Thyroid gland (tissue), 4 donors: Measurements from ENCODE around the gene RABEP2. TPM values are rescaled to one million over a fixed set of nuclear protein-coding genes. Genes with fewer than 3 reads are reported as not detected.

Source experiments
- DNase-seq, 2 donors: peaks; one replicate each; pipeline ENCODE4 v3.0.0-alpha.2; 2019
- H3K27ac ChIP-seq, 3 donors: fragments of 200-600 bp; sonication (generic); 1 replicate in 2 of 3; 2 replicates in 1 of 3; pipeline ENCODE4 v1.5.1; 2016 to 2019; ENCODE audit warnings: mild to moderate bottlenecking in 1 of 3, moderate library complexity in 1 of 3
- H3K27me3 ChIP-seq: fragments of 200-600 bp; sonication (generic); one replicate; pipeline ENCODE4 v1.5.1; 2019
- H3K36me3 ChIP-seq, 2 donors: fragments of 200-600 bp; sonication (generic); one replicate each; pipeline ENCODE4 v1.5.1; 2016 to 2019
- H3K4me1 ChIP-seq, 2 donors: fragments of 200-600 bp; sonication (generic); one replicate each; pipeline ENCODE4 v1.5.1; 2017 to 2019
- H3K4me3 ChIP-seq, 3 donors: fragments of 200-600 bp; sonication (generic); replicated peaks in 1 of 3; 1 replicate in 2 of 3; 2 replicates in 1 of 3; pipeline ENCODE4 v1.5.1; 2016; ENCODE audit warnings: mild to moderate bottlenecking in 1 of 3
- H3K9me3 ChIP-seq: fragments of 200-600 bp; sonication (generic); one replicate; pipeline ENCODE4 v1.5.1; 2017
- CTCF ChIP-seq, 6 experiments: fragments of 200-600 bp in 3 of 6; fragments of 450-650 bp in 3 of 6; sonication (generic) in 3 of 6; IDR thresholded peaks; one replicate each; pipeline ENCODE4 v1.5.1; 2016 to 2019; ENCODE audit warnings: antibody characterized with exemption in 6 of 6, mild to moderate bottlenecking in 2 of 6, inconsistent platforms in 1 of 6, moderate library complexity in 1 of 6
- POLR2A ChIP-seq, 2 donors: fragments of 450-650 bp; IDR thresholded peaks; one replicate each; pipeline ENCODE4 v1.6.1; 2017; ENCODE audit warnings: antibody characterized with exemption in 2 of 2, mild to moderate bottlenecking in 2 of 2, moderate library complexity in 1 of 2
- WGBS, 2 donors: methylation state at CpG; one replicate each; pipeline ENCODE4 v1.1.5; 2017; 5-methylcytosine and 5-hydroxymethylcytosine counted together
- intact Hi-C: fragments of 100-400 bp; cut with DNase I; formaldehyde crosslinking; loops from one replicate; pipeline ENCODE4 v1.15.1; 2023
- total RNA-seq, 4 donors: library from RNA; depleted of rRNA; stranded (reverse); fragments of >200 nt; gene quantifications; one replicate each; pipeline ENCODE4 v1.2.3, GENCODE V29; 2016

The RABEP2 gene
- total RNA-seq, 4 donors from 2014 or later: 36.7 to 55.8 (median 41.2) TPM

GRCh38 chr16:28879841-28880588 lies 45.0 kb downstream of the RABEP2 start:
- no peak for TF ChIP-seq POLR2A (IDR thresholded peaks at IDR 0.05)
- peak in 3 of 6 experiments; percentile 5 to 23 (median 12) for TF ChIP-seq CTCF (IDR thresholded peaks at IDR 0.05)
- Histone ChIP-seq H3K4me1 (peaks cover 7 to 12% of the 10 kb centered on the region in 2 donors), H3K4me3 (peak overlapping the region in 2 of 3 donors; percentile 44 to 54), H3K9me3 (no peaks in the 10 kb centered on the region), H3K27me3 (no peaks in the 10 kb centered on the region), H3K36me3 (no peaks in the 10 kb centered on the region), H3K27ac (no peak overlapping the region)
- WGBS, 2 donors: 1 to 3% methylated on average over 14 to 44 of the region's 66 CpGs
- intact Hi-C loops: loop anchor here (5.0 kb wide), 2 partner anchors 47 to 62 kb away; partner anchors contain the start of gene RABEP2
- peak; percentile 76 to 78 for DNase-seq

- H3K36me3 ChIP-seq: peaks cover 3 to 4% of the 10 kb centered on the region in 2 donors
- H3K4me3 ChIP-seq: peak overlapping the region in 2 of 3 donors; percentile 44 to 54
- H3K27ac ChIP-seq: no peak overlapping the region
- peaks cover 7 to 12% of the 10 kb centered on the region in 2 donors for H3K4me1 ChIP-seq
- 3 to 5% methylated on average over 7 to 10 of the region's 27 CpGs for WGBS, 2 donors
- no peak for DNase-seq
- no peaks in the 10 kb centered on the region for H3K9me3 ChIP-seq
- intact Hi-C loops: loop anchor here (5.0 kb wide), 1 partner anchor 48 kb away; the partner anchor contains the start of gene RABEP2
- TF ChIP-seq POLR2A (IDR thresholded peaks at IDR 0.05) (no peak), CTCF (IDR thresholded peaks at IDR 0.05) (no peak)
- no peaks in the 10 kb centered on the region for H3K27me3 ChIP-seq
Measured at GRCh38 chr16:28879261-28879840, 45.7 kb downstream of the RABEP2 start.

- TF ChIP-seq CTCF (IDR thresholded peaks at IDR 0.05): no peak
- TF ChIP-seq POLR2A (IDR thresholded peaks at IDR 0.05): no peak
- no peaks in the 10 kb centered on the region for H3K9me3 ChIP-seq
- H3K4me1 ChIP-seq: peaks cover 7 to 12% of the 10 kb centered on the region in 2 donors
- no peak within 1 kb of the TSS for H3K27ac ChIP-seq
- peak within 1 kb of the TSS in 2 of 3 donors; percentile 44 to 54 for H3K4me3 ChIP-seq
- no peak for DNase-seq
- H3K36me3 ChIP-seq: peaks cover 3 to 14% of the 10 kb centered on the region in 2 donors
- intact Hi-C loops: loop anchor here (5.0 kb wide), 1 partner anchor 49 kb away; the partner anchor contains the start of gene RABEP2
- 68 to 74% methylated on average over 25 of the region's 25 CpGs for WGBS, 2 donors
- H3K27me3 ChIP-seq: no peaks in the 10 kb centered on the region
Measured at GRCh38 chr16:28878083-28878926, 46.7 kb downstream of the RABEP2 start, which contains the start of gene ATP2A1. Gene ATP2A1, plus strand, starts transcription at chr16:28878488. Its CDS starts 184 bp downstream, at chr16:28878672.

- Histone ChIP-seq H3K4me3 (no peak overlapping the region), H3K27ac (no peak overlapping the region), H3K27me3 (no peaks in the 10 kb centered on the region), H3K9me3 (no peaks in the 10 kb centered on the region), H3K36me3 (peaks cover 3 to 16% of the 10 kb centered on the region in 2 donors), H3K4me1 (peaks cover 7 to 12% of the 10 kb centered on the region in 2 donors)
- DNase-seq: no peak
- TF ChIP-seq POLR2A (IDR thresholded peaks at IDR 0.05) (no peak), CTCF (IDR thresholded peaks at IDR 0.05) (no peak)
- intact Hi-C loops: loop anchor here (5.0 kb wide), 1 partner anchor 50 kb away; the partner anchor contains the start of gene RABEP2
- WGBS, 2 donors: 54 to 68% methylated on average over 1 to 2 of the region's 2 CpGs
Measured at GRCh38 chr16:28877655-28878000, 47.4 kb downstream of the RABEP2 start.
